ENCODE data around the gene COX5A.

The COX5A gene

DNA sequence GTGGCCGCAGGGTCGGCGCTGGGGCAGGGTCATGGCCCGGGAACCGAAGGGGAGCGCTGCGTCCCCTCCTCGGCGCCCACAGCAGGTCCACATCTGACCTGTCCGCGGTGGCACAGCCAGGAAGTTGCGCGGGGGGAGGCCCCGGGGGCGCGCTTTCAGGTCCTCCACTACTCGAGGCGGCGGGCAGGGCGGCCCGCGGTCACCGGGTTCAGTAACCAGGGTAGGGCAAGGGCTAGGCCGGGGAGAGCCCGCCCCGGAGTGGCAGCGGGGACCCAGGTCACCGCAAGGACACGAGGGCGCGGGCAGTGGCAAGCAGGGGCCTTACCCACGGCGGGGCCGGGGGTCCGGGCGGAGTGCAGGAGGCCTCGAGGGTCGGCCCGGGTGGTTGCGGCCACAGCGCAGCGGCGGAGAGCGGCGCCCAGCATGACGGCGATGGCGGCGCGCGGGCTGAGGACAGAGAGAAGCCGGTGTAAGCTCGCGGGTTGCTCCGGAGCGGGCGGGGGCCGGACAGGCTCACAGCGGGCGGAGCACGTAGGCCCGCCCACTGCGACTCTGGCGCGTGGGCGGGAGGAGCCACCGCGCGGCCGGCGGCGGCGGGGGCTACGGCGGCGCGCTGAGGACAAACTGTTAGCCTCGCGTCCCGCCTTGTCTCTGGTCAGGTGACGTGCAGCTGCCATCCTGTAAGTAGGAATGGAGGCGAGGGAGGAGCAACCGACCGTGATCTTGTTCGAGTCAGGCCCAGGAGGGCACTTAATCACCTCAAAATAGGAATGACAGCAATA, at the start of gene COX5A:
TSS of gene COX5A (minus strand) at position 484 of the 782 bp plus-strand sequence. CDS start at position 425, 59 bp downstream.
- in situ Hi-C loops (cut with HindIII; ENCODE audit: low sequenced_read_pairs) = no loop called here
- peak; percentile 98 for DNase-seq (ENCODE audit: low read depth, low spot score)
- TF ChIP-seq, protein P1, sequence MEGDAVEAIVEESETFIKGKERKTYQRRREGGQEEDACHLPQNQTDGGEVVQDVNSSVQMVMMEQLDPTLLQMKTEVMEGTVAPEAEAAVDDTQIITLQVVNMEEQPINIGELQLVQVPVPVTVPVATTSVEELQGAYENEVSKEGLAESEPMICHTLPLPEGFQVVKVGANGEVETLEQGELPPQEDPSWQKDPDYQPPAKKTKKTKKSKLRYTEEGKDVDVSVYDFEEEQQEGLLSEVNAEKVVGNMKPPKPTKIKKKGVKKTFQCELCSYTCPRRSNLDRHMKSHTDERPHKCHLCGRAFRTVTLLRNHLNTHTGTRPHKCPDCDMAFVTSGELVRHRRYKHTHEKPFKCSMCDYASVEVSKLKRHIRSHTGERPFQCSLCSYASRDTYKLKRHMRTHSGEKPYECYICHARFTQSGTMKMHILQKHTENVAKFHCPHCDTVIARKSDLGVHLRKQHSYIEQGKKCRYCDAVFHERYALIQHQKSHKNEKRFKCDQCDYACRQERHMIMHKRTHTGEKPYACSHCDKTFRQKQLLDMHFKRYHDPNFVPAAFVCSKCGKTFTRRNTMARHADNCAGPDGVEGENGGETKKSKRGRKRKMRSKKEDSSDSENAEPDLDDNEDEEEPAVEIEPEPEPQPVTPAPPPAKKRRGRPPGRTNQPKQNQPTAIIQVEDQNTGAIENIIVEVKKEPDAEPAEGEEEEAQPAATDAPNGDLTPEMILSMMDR (IDR thresholded peaks at IDR 0.05; ENCODE audit: low read depth, low read length) = no peak
- H3K4me3 ChIP-seq (ENCODE audit: low read depth, low read length) = peak within 1 kb of the TSS; percentile 71

DNA sequence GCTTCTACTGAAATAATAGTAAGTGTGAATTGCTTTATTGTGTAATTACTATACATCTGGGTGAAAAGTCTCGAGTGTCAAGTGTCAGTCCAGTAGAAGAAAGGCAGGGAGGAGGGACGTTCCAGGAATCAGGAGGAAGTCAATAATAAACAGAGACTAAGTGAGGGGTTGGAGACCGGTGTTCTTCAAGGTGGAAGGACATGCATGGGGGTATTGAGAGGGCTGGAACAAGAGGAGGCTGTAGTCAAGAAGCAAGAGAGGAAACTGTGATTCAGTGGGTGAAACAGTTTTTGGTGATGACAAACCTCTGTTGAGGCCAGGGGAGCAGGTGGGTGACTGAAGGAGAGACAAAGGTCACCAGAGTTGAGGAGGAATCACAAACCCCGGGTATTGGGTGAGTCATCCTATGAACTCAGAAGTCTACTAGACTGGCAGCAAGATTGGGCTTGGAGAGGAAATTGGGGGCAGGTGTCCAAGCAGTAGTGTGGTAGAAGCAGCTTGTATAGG, 45.9 kb upstream of the COX5A start:
- TF ChIP-seq, protein P1 (IDR thresholded peaks at IDR 0.05; ENCODE audit: low read depth, low read length) = no peak
- no peak for DNase-seq (ENCODE audit: low read depth, low spot score)
- no peak overlapping the region for H3K4me3 ChIP-seq (ENCODE audit: low read depth, low read length)
- in situ Hi-C loops (cut with HindIII; ENCODE audit: low sequenced_read_pairs) = no loop called here

DNA sequence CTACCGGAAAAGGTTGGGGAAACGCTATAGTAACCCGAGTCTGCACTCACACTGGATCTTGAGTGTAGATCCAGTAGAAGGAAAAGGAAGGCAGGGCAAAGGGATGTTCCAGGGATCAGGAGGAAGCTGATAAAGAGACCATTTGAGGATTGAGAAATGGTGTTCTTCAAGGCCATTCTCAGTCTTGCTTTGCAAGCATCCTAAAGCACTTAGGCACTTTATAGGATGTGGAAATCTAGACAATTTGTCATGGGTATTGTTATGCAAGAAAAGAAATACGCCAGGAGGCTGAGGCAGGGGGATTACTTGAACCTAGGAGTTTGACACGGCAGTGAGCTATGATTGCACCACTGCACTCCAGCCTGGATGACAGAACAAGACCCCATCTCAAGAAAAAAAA, 44.3 kb upstream of the COX5A start:
- in situ Hi-C loops (cut with HindIII; ENCODE audit: low sequenced_read_pairs) = no loop called here
- no peak for DNase-seq (ENCODE audit: low read depth, low spot score)
- no peak overlapping the region for H3K4me3 ChIP-seq (ENCODE audit: low read depth, low read length)
- TF ChIP-seq, protein P1 (IDR thresholded peaks at IDR 0.05; ENCODE audit: low read depth, low read length) = no peak

DNA sequence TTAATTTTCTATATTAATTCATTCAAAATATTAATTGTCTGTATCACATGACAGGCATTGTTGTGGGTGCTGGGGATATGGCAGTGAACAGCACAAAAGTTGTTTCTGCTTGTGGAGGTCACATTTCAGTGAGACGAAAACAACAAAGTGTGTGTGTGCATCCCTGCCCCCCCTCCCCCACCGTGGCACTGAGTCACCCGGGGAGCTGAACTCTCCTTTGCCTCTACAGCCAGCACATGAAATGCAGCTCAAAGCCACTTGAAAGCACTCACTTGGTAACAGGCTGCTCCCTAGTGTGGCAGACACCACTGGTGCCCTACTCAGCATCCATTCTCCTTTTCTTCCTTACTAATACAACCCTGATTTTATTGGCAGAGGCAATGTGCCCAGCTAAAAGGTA, 40.6 kb upstream of the COX5A start:
- TF ChIP-seq, protein P1 (IDR thresholded peaks at IDR 0.05; ENCODE audit: low read depth, low read length) = no peak
- peak; percentile 16 for DNase-seq (ENCODE audit: low read depth, low spot score)
- in situ Hi-C loops (cut with HindIII; ENCODE audit: low sequenced_read_pairs) = no loop called here

DNA sequence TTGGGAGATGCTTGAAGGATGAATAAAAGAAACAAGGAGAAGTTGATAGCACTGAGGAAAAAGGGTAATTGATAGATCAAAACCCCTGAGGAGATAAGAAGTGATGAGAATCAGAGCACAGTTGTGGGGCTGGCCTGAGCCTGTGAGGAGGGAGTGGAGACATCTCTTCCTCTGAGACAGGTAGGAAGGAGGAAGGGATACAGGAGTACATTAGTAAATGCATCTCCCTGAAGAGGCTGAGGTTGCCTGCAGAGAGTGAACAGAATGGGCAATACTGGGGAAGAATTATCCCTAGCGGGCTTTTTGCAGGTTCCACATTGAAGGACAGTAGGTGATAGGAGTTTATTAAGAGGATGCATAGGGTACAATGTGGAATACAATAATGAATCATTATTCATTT, 40.2 kb upstream of the COX5A start:
- DNase-seq (ENCODE audit: low read depth, low spot score) = no peak
- in situ Hi-C loops (cut with HindIII; ENCODE audit: low sequenced_read_pairs) = no loop called here
- TF ChIP-seq, protein P1 (IDR thresholded peaks at IDR 0.05; ENCODE audit: low read depth, low read length) = no peak

More for the DNA sequence above, 40.6 kb upstream of the COX5A start:
- no peak overlapping the region for H3K4me3 ChIP-seq (ENCODE audit: low read depth, low read length)

DNA sequence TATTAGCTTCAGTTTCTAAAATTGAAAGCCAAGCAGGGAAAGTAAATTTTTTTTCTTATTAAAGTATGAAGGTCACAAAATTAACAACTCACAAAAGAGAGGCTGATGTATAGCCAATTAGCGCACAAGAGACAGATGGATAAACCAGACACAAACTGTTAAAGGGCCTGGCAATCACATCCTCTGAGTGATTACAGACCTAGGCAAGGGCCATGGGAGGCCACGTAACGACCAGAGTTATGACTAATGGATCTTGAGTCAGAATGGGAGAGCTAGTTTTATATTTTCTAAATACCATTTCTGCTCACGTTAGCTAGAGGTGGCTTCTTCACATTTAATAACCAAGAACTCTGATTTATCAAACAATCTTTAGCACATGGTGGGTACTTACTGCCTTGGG, 39.7 kb upstream of the COX5A start:
- TF ChIP-seq, protein P1 (IDR thresholded peaks at IDR 0.05; ENCODE audit: low read depth, low read length) = no peak
- in situ Hi-C loops (cut with HindIII; ENCODE audit: low sequenced_read_pairs) = no loop called here
- no peak for DNase-seq (ENCODE audit: low read depth, low spot score)
- no peak overlapping the region for H3K4me3 ChIP-seq (ENCODE audit: low read depth, low read length)

More for the DNA sequence above, 40.2 kb upstream of the COX5A start:
- no peak overlapping the region for H3K4me3 ChIP-seq (ENCODE audit: low read depth, low read length)

Data from astrocyte of the spinal cord (primary cell).